ENCODE measurements around the gene SHB. TPM values are rescaled to one million over a fixed set of nuclear protein-coding genes. Genes with fewer than 3 reads are reported as not detected.
A peak's percentile ranks its signal among the peaks of the same experiment; 100 is the strongest.

The SHB gene
- total RNA-seq, 4 donors from 2014 or later = 17.7 to 31.4 (median 24.2) TPM

DNA sequence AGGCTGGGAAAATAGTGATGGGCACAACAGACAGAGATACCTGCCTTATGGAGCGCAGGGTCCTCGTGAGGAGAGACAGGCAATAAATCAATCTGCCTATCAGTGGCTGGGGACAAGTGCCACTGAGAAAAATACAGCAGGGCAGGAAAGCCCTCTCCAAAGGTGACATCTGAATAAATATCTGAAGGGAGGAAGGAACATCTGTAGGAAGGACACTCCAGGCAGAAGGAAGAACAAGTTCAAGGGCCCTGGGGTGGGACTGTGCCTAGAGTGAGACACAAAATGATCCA lies 111.4 kb downstream of the SHB start:
- Histone ChIP-seq H3K27me3 (no peaks in the 10 kb centered on the region), H3K9me3 (no peaks in the 10 kb centered on the region), H3K4me1 (peaks cover 21 to 55% (median 22%) of the 10 kb centered on the region in 3 donors), H3K27ac (peak overlapping the region in 2 of 4 donors; percentile 47 to 61), H3K4me3 (no peak overlapping the region), H3K36me3 (peaks cover 0 to 36% (median 0%) of the 10 kb centered on the region in 3 donors)
- TF ChIP-seq POLR2A (IDR thresholded peaks at IDR 0.05) = no peak
- TF ChIP-seq, protein P1, sequence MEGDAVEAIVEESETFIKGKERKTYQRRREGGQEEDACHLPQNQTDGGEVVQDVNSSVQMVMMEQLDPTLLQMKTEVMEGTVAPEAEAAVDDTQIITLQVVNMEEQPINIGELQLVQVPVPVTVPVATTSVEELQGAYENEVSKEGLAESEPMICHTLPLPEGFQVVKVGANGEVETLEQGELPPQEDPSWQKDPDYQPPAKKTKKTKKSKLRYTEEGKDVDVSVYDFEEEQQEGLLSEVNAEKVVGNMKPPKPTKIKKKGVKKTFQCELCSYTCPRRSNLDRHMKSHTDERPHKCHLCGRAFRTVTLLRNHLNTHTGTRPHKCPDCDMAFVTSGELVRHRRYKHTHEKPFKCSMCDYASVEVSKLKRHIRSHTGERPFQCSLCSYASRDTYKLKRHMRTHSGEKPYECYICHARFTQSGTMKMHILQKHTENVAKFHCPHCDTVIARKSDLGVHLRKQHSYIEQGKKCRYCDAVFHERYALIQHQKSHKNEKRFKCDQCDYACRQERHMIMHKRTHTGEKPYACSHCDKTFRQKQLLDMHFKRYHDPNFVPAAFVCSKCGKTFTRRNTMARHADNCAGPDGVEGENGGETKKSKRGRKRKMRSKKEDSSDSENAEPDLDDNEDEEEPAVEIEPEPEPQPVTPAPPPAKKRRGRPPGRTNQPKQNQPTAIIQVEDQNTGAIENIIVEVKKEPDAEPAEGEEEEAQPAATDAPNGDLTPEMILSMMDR (IDR thresholded peaks at IDR 0.05) = no peak
- no peak for DNase-seq
- 88 to 93% methylated on average over 2 of the region's 2 CpGs for WGBS, 2 donors
- intact Hi-C loops (cut with DNase I) = no loop called here

DNA sequence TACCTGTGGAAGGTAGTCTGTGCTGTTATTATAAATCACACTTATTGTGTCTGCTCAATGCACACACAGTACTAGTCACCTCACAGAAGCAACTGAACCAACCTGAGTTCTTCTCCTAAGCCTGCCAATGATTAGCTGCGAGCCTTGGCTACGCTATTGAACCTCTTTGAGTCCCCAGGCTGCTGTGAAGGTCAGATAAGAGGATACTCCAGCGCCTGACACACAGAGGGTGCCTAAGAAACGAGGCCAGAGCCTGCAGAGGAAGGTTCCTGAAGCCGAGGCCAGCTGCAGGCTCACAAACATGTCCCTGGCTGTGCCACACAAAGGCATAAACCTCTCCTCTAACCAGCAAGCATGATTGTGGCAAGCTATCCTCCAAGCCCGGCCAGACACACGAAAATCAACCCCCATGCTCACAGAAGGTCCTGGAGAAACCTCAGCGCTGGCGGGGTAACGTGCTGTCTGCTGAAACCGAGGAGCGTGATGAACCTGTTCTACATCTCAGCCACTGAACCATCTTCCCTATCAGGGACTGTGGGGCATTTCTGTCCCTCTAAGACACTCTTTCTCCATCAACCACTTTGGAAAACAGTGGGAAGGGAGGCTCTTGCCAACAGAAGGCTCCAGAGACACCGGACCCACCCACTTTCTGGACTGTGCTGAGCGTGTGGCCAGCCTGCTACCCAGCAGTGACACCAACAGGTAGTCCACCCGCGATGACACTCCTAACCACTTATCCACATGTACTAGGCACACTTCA lies 111.9 kb downstream of the SHB start:
- H3K4me1 ChIP-seq = peaks cover 21 to 54% (median 22%) of the 10 kb centered on the region in 3 donors
- intact Hi-C loops (cut with DNase I) = no loop called here
- no peaks in the 10 kb centered on the region for H3K9me3 ChIP-seq
- 72 to 84% methylated on average over 4 to 12 of the region's 16 CpGs for WGBS, 2 donors
- peak overlapping the region in 3 of 4 donors; percentile 9 to 61 (median 47) for H3K27ac ChIP-seq
- no peak for DNase-seq
- TF ChIP-seq POLR2A (IDR thresholded peaks at IDR 0.05) = no peak
- TF ChIP-seq, protein P1 (IDR thresholded peaks at IDR 0.05) = no peak
- no peaks in the 10 kb centered on the region for H3K27me3 ChIP-seq
- peaks cover 0 to 41% (median 0%) of the 10 kb centered on the region in 3 donors for H3K36me3 ChIP-seq
- no peak overlapping the region for H3K4me3 ChIP-seq

DNA sequence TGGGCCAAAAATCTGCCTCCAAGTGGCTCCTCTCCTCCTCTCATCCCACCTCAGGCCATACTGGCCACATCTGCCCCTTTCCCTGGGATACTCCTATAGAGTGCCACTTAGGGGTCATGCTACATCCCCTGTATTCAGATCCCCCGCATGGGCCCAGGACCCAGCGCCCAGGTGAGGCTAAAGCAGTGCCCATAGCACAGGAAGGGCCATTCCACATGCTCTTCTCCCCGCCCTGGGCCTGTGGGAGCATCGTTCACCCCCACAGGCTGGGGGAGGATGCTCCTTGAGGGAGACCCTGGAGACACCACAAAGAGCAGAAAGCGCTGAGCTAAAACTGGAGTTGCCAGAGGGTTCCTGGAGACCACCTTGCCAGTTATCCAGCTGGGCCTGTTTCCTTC lies 112.6 kb downstream of the SHB start:
- no peak for TF ChIP-seq POLR2A (IDR thresholded peaks at IDR 0.05)
- TF ChIP-seq, protein P1 (IDR thresholded peaks at IDR 0.05) = no peak
- Histone ChIP-seq H3K27ac (peak overlapping the region in 2 of 4 donors; percentile 20 to 61), H3K4me1 (peaks cover 21 to 54% (median 22%) of the 10 kb centered on the region in 3 donors), H3K9me3 (no peaks in the 10 kb centered on the region), H3K36me3 (peaks cover 0 to 48% (median 0%) of the 10 kb centered on the region in 3 donors), H3K27me3 (no peaks in the 10 kb centered on the region), H3K4me3 (no peak overlapping the region)
- intact Hi-C loops (cut with DNase I) = no loop called here
- WGBS, 2 donors = 86 to 96% methylated on average over 4 of the region's 5 CpGs
- DNase-seq = no peak

DNA sequence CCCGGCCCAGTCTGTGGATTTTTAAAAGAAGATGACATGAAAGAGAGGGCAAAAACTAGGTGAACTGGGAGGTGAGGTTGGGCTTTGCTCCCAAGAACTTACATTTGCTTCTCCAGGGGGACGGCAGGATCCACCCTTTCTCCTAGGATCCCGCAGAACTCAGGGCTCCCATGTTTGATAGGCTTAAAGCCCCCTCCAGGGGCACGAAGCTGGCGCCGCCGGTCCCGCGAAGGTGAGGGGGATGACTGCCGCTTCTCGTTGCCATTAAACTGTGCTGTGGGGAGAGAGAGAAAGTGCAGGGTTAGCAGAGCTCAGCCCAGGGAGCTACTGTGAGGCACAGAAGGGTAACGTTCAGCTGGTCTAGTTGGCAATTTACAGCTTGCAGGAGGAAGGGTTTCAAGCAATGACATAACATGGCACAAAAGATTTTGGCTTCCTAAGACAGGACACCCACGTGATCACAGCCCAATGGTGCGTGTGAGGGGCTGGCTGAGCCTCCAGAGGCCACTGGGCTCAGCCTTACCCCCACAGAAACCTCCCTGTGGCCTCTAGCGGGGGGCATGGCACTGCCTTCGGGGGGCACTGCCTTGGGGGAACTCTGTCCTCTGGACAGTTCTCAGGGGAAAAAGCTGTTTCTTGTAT lies 113.1 kb downstream of the SHB start:
- peaks cover 21 to 54% (median 22%) of the 10 kb centered on the region in 3 donors for H3K4me1 ChIP-seq
- H3K9me3 ChIP-seq = no peaks in the 10 kb centered on the region
- H3K27me3 ChIP-seq = no peaks in the 10 kb centered on the region
- peak overlapping the region in 2 of 4 donors; percentile 20 to 61 for H3K27ac ChIP-seq
- whole genome bisulfite sequencing, 2 donors = 78 to 92% methylated on average over 7 to 14 of the region's 16 CpGs
- intact Hi-C loops (cut with DNase I) = no loop called here
- no peak for DNase-seq
- H3K36me3 ChIP-seq = peaks cover 0 to 53% (median 0%) of the 10 kb centered on the region in 3 donors
- H3K4me3 ChIP-seq = no peak overlapping the region
- TF ChIP-seq POLR2A (IDR thresholded peaks at IDR 0.05) = no peak
- TF ChIP-seq, protein P1 (IDR thresholded peaks at IDR 0.05) = no peak

DNA sequence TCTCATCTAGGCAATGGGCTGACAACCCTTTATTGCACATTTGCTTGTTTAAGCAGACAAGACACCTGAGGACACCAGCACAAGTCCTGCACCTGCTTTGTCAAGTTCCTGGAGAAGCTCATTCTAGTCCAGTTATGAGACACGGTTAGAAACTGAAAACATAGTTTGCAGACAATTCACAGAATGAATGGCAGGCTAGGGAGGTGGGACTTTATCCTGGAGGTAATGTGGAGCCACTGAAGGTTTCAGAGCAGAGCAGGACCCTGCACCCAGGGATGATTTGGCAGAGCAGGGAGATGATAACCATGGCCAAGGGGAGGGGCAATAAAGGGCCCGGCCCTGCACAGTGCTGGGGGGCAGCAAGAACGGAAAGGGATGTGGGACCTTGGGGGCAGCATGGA lies 114.4 kb downstream of the SHB start:
- no peak overlapping the region for H3K4me3 ChIP-seq
- TF ChIP-seq POLR2A (IDR thresholded peaks at IDR 0.05) = no peak
- TF ChIP-seq, protein P1 (IDR thresholded peaks at IDR 0.05) = no peak
- no peaks in the 10 kb centered on the region for H3K9me3 ChIP-seq
- WGBS, 2 donors = 36 to 46% methylated on average over 2 to 3 of the region's 3 CpGs
- H3K27ac ChIP-seq = peak overlapping the region; percentile 72 to 86 (median 81)
- no peak for DNase-seq
- H3K27me3 ChIP-seq = no peaks in the 10 kb centered on the region
- H3K4me1 ChIP-seq = peaks cover 21 to 54% (median 22%) of the 10 kb centered on the region in 3 donors
- peaks cover 0 to 67% (median 0%) of the 10 kb centered on the region in 3 donors for H3K36me3 ChIP-seq
- intact Hi-C loops (cut with DNase I) = no loop called here
